NB4 (cell line): ENCODE results near the gene HES1.

Experiments
- DNase-seq: peaks from one replicate; pipeline ENCODE4 v3.0.0; 2010; ENCODE audit warnings: low read depth
- H3K4me3 ChIP-seq: one replicate; pipeline ENCODE4 v1.5.1; 2011; ENCODE audit warnings: mild to moderate bottlenecking, low read depth, low read length, moderate library complexity
- CTCF ChIP-seq: IDR thresholded peaks from one replicate; pipeline ENCODE4 v1.5.1; 2012; ENCODE audit warnings: low read depth, low read length
- MAX ChIP-seq: IDR thresholded peaks from 2 replicates; pipeline ENCODE4 v1.6.1; 2011; ENCODE audit warnings: low read depth, low read length
- MYC ChIP-seq: IDR thresholded peaks from 2 replicates; pipeline ENCODE4 v1.6.1; 2011; ENCODE audit warnings: low read depth, low read length
- POLR2A ChIP-seq: IDR thresholded peaks from 2 replicates; pipeline ENCODE4 v1.6.1; 2011; ENCODE audit warnings: mild to moderate bottlenecking; ENCODE audit not compliant: insufficient read length; ENCODE audit errors: extremely low read depth

Gene HES1

GRCh38 chr3:194095902-194096301 is 40.0 kb upstream of the HES1 start:
- TF ChIP-seq MAX (no peak), MYC (no peak), POLR2A (no peak)
- no peak overlapping the region for H3K4me3 ChIP-seq
- no peak for DNase-seq

- no peak overlapping the region for H3K4me3 ChIP-seq
- no peak for TF ChIP-seq MAX
- TF ChIP-seq CTCF, result no peak
- no peak for TF ChIP-seq MYC
- no peak for TF ChIP-seq POLR2A
- DNase-seq, result no peak
Measured at GRCh38 chr3:194097141-194097882, 38.6 kb upstream of the HES1 start.

- TF ChIP-seq MAX (no peak), CTCF (no peak), MYC (no peak), POLR2A (no peak)
- no peak for DNase-seq
- H3K4me3 ChIP-seq, result no peak overlapping the region
Measured at GRCh38 chr3:194098081-194098842, 37.7 kb upstream of the HES1 start.

GRCh38 chr3:194098843-194099183 is 37.1 kb upstream of the HES1 start:
- no peak overlapping the region for H3K4me3 ChIP-seq
- no peak for DNase-seq
- no peak for TF ChIP-seq MYC

GRCh38 chr3:194099215-194099614 is 36.7 kb upstream of the HES1 start:
- no peak for DNase-seq
- H3K4me3 ChIP-seq, result no peak overlapping the region
- TF ChIP-seq CTCF, result no peak
- no peak for TF ChIP-seq POLR2A

- no peak overlapping the region for H3K4me3 ChIP-seq
- no peak for DNase-seq
- no peak for TF ChIP-seq MYC
- TF ChIP-seq MAX, result no peak
- TF ChIP-seq POLR2A, result no peak
- TF ChIP-seq CTCF, result no peak
Measured at GRCh38 chr3:194100856-194101390, 35.0 kb upstream of the HES1 start.
